SK-N-MC (cell line): ENCODE data around the gene ADGRE1.

Source experiments
- EZH2 ChIP-seq: fragments of 200-600 bp; sonication (generic); IDR thresholded peaks from one replicate; pipeline ENCODE4 v1.6.1; 2017; ENCODE audit warnings: antibody characterized with exemption
- POLR2AphosphoS5 ChIP-seq: IDR thresholded peaks from 2 replicates; pipeline ENCODE4 v1.6.1; 2012; ENCODE audit warnings: mild to moderate bottlenecking, low read depth, low read length, borderline replicate concordance

- TF ChIP-seq POLR2AphosphoS5, result no peak
- no peak for TF ChIP-seq EZH2
These were observed 19.0 kb upstream of the ADGRE1 start for GRCh38 chr19:6868351-6868750.
